NK-92 treated with Interleukin-12 subunit alpha and Interleukin-12 subunit beta, amount 100 ng/mL, for 24 hours (cell line): ENCODE data around the gene TAF4.
A peak's percentile ranks its signal among the peaks of the same experiment; 100 is the strongest.
"Not testable (repeated sequence)": the region's sequence is repeated elsewhere in the genome, so short reads cannot be mapped to it uniquely, and the experiment has no call there.

Source experiments
- DNase-seq: peaks from one replicate; lab custom pipeline; 2025; lab: John Stamatoyannopoulos, UW

The TAF4 gene

GRCh38 chr20:62073323-62073722, 7.6 kb upstream of the TAF4 start:
- no peak for DNase-seq

GRCh38 chr20:62071669-62072430, 6.2 kb upstream of the TAF4 start:
- not testable (repeated sequence) for DNase-seq

GRCh38 chr20:62069741-62070216, 4.1 kb upstream of the TAF4 start:
- DNase-seq = no peak

- no peak for DNase-seq
These were observed 3.3 kb upstream of the TAF4 start for GRCh38 chr20:62068997-62069396.

- no peak for DNase-seq
These were observed 2.0 kb upstream of the TAF4 start for GRCh38 chr20:62067547-62068260.

GRCh38 chr20:62066983-62067433, 1.3 kb upstream of the TAF4 start:
- DNase-seq = no peak

- peak; percentile 54 for DNase-seq
These were observed 780 bp upstream of the TAF4 start for GRCh38 chr20:62066339-62066982.

GRCh38 chr20:62064770-62065673, 659 bp downstream of the TAF4 start:
- DNase-seq = no peak

- no peak for DNase-seq
These were observed 1.5 kb downstream of the TAF4 start for GRCh38 chr20:62063981-62064769.

- no peak for DNase-seq
These were observed 2.2 kb downstream of the TAF4 start for GRCh38 chr20:62063315-62063980.

GRCh38 chr20:62062661-62063314, 2.9 kb downstream of the TAF4 start:
- DNase-seq = no peak

GRCh38 chr20:62061851-62062423, 3.7 kb downstream of the TAF4 start:
- DNase-seq = no peak

GRCh38 chr20:62060631-62061541, 4.8 kb downstream of the TAF4 start:
- no peak for DNase-seq

- DNase-seq = no peak
These were observed 5.6 kb downstream of the TAF4 start for GRCh38 chr20:62059920-62060630.

GRCh38 chr20:62059401-62059800, 6.3 kb downstream of the TAF4 start:
- DNase-seq = no peak

- DNase-seq = no peak
These were observed 6.7 kb downstream of the TAF4 start for GRCh38 chr20:62058941-62059340.

GRCh38 chr20:62056975-62057374, 8.7 kb downstream of the TAF4 start:
- no peak for DNase-seq

GRCh38 chr20:62056377-62056776, 9.3 kb downstream of the TAF4 start:
- DNase-seq = no peak
